Neuronal stem cell (in vitro differentiated cells): Measurements from ENCODE around the gene CIT.

Experiments
- DNase-seq: peaks from one replicate; pipeline ENCODE4 v3.0.0-alpha.2; 2013; ENCODE audit warnings: low spot score
- H2AFZ ChIP-seq: one replicate; pipeline ENCODE4 v1.6.1; 2013; ENCODE audit warnings: mild to moderate bottlenecking, low read length, inconsistent platforms
- H2AK5ac ChIP-seq: 2 replicates; pipeline ENCODE4 v1.6.1; 2013; ENCODE audit warnings: low read depth, mild to moderate bottlenecking, inconsistent platforms, low read length, moderate library complexity, mixed read lengths
- H2BK120ac ChIP-seq: 2 replicates; pipeline ENCODE4 v1.6.1; 2013; ENCODE audit warnings: low read depth, mild to moderate bottlenecking, inconsistent platforms, low read length, moderate library complexity, mixed read lengths
- H2BK12ac ChIP-seq: one replicate; pipeline ENCODE4 v1.6.1; 2013; ENCODE audit warnings: low read length, inconsistent platforms
- H2BK15ac ChIP-seq: 2 replicates; pipeline ENCODE4 v1.6.1; 2013; ENCODE audit warnings: mild to moderate bottlenecking, low read length, inconsistent platforms, mixed read lengths
- H2BK5ac ChIP-seq: one replicate; pipeline ENCODE4 v1.6.1; 2013; ENCODE audit warnings: inconsistent platforms, mild to moderate bottlenecking, low read length, moderate library complexity
- H3K14ac ChIP-seq: one replicate; pipeline ENCODE4 v1.6.1; 2013; ENCODE audit warnings: low read length, inconsistent platforms
- H3K18ac ChIP-seq: 2 replicates; pipeline ENCODE4 v1.6.1; 2013; ENCODE audit warnings: low read length, inconsistent platforms
- H3K23ac ChIP-seq: 2 replicates; pipeline ENCODE4 v1.6.1; 2013; ENCODE audit warnings: low read depth, mild to moderate bottlenecking, mixed read lengths, low read length, inconsistent platforms; ENCODE audit not compliant: poor library complexity
- H3K27ac ChIP-seq: replicated peaks from 3 replicates; pipeline ENCODE4 v1.5.1; 2013; ENCODE audit warnings: low read length, inconsistent platforms
- H3K27me3 ChIP-seq, 3 experiments: 2 replicates each; pipeline ENCODE4 v1.6.1; 2013; ENCODE audit warnings: low read length in 3 of 3, mild to moderate bottlenecking in 2 of 3, inconsistent platforms in 1 of 3, low read depth in 1 of 3, mixed read lengths in 1 of 3, moderate library complexity in 1 of 3; ENCODE audit not compliant: control insufficient read depth in 3 of 3, insufficient read depth in 3 of 3
- H3K36me3 ChIP-seq, 2 donors: replicated peaks in 1 of 2; 2 replicates each; pipeline ENCODE4 v1.6.1; 2013; ENCODE audit warnings: low read length in 2 of 2; ENCODE audit not compliant: control insufficient read depth in 2 of 2, insufficient read depth in 2 of 2
- H3K4ac ChIP-seq: 2 replicates; pipeline ENCODE4 v1.6.1; 2013; ENCODE audit warnings: inconsistent platforms, mild to moderate bottlenecking, low read length, moderate library complexity
- H3K4me1 ChIP-seq, 2 donors: 1 replicate in 1 of 2; 2 replicates in 1 of 2; pipeline ENCODE4 v1.6.1; 2013; ENCODE audit warnings: low read length in 2 of 2, low read depth in 1 of 2; ENCODE audit not compliant: control insufficient read depth in 2 of 2, insufficient read depth in 1 of 2
- H3K4me2 ChIP-seq: one replicate; pipeline ENCODE4 v1.6.1; 2013; ENCODE audit warnings: mild to moderate bottlenecking, low read length, inconsistent platforms; ENCODE audit not compliant: insufficient read depth, poor library complexity, severe bottlenecking
- H3K4me3 ChIP-seq, 2 donors: 2 replicates each; pipeline ENCODE4 v1.5.1; 2013; ENCODE audit warnings: low read length in 2 of 2, mild to moderate bottlenecking in 2 of 2, inconsistent platforms in 1 of 2, moderate library complexity in 1 of 2
- H3K79me1 ChIP-seq: one replicate; pipeline ENCODE4 v1.6.1; 2013; ENCODE audit warnings: low read depth, mild to moderate bottlenecking, inconsistent platforms, low read length, moderate library complexity
- H3K9ac ChIP-seq: one replicate; pipeline ENCODE4 v1.6.1; 2013; ENCODE audit warnings: mild to moderate bottlenecking, low read depth, low read length, inconsistent platforms; ENCODE audit not compliant: poor library complexity
- H3K9me3 ChIP-seq, 2 donors: replicated peaks in 1 of 2; 2 replicates each; pipeline versions ENCODE3 to v1.6.1; 2013; ENCODE audit warnings: low read length in 2 of 2, mild to moderate bottlenecking in 2 of 2, inconsistent platforms in 1 of 2, low read depth in 1 of 2, mixed read lengths in 1 of 2, moderate library complexity in 1 of 2; ENCODE audit not compliant: control insufficient read depth in 2 of 2, insufficient read depth in 1 of 2
- H4K8ac ChIP-seq: one replicate; pipeline ENCODE4 v1.6.1; 2013; ENCODE audit warnings: low read depth, mild to moderate bottlenecking, inconsistent platforms, low read length, moderate library complexity
- H4K91ac ChIP-seq: one replicate; pipeline ENCODE4 v1.6.1; 2013; ENCODE audit warnings: low read length, low read depth, mild to moderate bottlenecking, inconsistent platforms; ENCODE audit not compliant: poor library complexity
- WGBS, 2 donors: extraction: QIAGEN DNeasy Blood & Tissue Kit; methylation state at CpG; one replicate each; pipeline ENCODE4 v1.1.7; 2013; ENCODE audit warnings: missing lambda C conversion rate in 2 of 2, mixed read lengths in 1 of 2; ENCODE audit not compliant: insufficient read length in 2 of 2, insufficient replicate concordance in 1 of 2; ENCODE audit errors: extremely low coverage in 2 of 2; 5-methylcytosine and 5-hydroxymethylcytosine counted together

Gene CIT

GRCh38 chr12:119915894-119916510 is 38.9 kb upstream of the CIT start:
- H3K79me1 ChIP-seq = no peaks in the 10 kb centered on the region
- no peaks in the 10 kb centered on the region for H3K27me3 ChIP-seq
- no peak overlapping the region for H2BK15ac ChIP-seq
- H2AK5ac ChIP-seq = no peak overlapping the region
- no peaks in the 10 kb centered on the region for H3K36me3 ChIP-seq
- no peak overlapping the region for H2AFZ ChIP-seq
- H4K91ac ChIP-seq = no peak overlapping the region
- H4K8ac ChIP-seq = no peak overlapping the region
- H3K23ac ChIP-seq = no peak overlapping the region
- H3K18ac ChIP-seq = no peak overlapping the region
- no peak overlapping the region for H3K27ac ChIP-seq
- no peak for DNase-seq
- no peak overlapping the region for H2BK5ac ChIP-seq
- H3K4me1 ChIP-seq = no peaks in the 10 kb centered on the region
- H3K4ac ChIP-seq = no peak overlapping the region
- H3K9me3 ChIP-seq = no peaks in the 10 kb centered on the region
- no peak overlapping the region for H3K9ac ChIP-seq
- H3K4me3 ChIP-seq = no peak overlapping the region
- no peak overlapping the region for H2BK12ac ChIP-seq
- WGBS, 2 donors = no CpG with 5 or more reads among the region's 13 CpGs
- peak overlapping the region; percentile 56 for H3K14ac ChIP-seq
- no peak overlapping the region for H2BK120ac ChIP-seq
- H3K4me2 ChIP-seq = no peak overlapping the region

GRCh38 chr12:119914666-119915065 is 37.5 kb upstream of the CIT start:
- Histone ChIP-seq H2BK120ac (no peak overlapping the region), H3K4me1 (no peaks in the 10 kb centered on the region), H3K4me2 (no peak overlapping the region), H3K79me1 (no peaks in the 10 kb centered on the region), H4K8ac (no peak overlapping the region), H3K36me3 (peaks cover 0 to 1% of the 10 kb centered on the region in 2 donors), H3K14ac (no peak overlapping the region), H2BK5ac (no peak overlapping the region), H3K4me3 (no peak overlapping the region), H3K23ac (no peak overlapping the region), H3K9me3 (no peaks in the 10 kb centered on the region), H2BK15ac (no peak overlapping the region), H3K27me3 (no peaks in the 10 kb centered on the region), H2AFZ (no peak overlapping the region), H3K18ac (no peak overlapping the region), H4K91ac (no peak overlapping the region), H2BK12ac (no peak overlapping the region), H3K4ac (no peak overlapping the region), H3K9ac (no peak overlapping the region), H2AK5ac (no peak overlapping the region), H3K27ac (no peak overlapping the region)
- no peak for DNase-seq
- no CpG with 5 or more reads among the region's 1 CpG for WGBS, 2 donors

GRCh38 chr12:119913536-119914330 is 36.6 kb upstream of the CIT start:
- H2BK12ac ChIP-seq = no peak overlapping the region
- H3K4me2 ChIP-seq = no peak overlapping the region
- H3K9ac ChIP-seq = no peak overlapping the region
- no peak overlapping the region for H3K14ac ChIP-seq
- no peak overlapping the region for H2BK120ac ChIP-seq
- no peak for DNase-seq
- H3K27ac ChIP-seq = no peak overlapping the region
- H3K79me1 ChIP-seq = no peaks in the 10 kb centered on the region
- no CpG with 5 or more reads among the region's 6 CpGs for WGBS, 2 donors
- H3K4ac ChIP-seq = no peak overlapping the region
- no peaks in the 10 kb centered on the region for H3K27me3 ChIP-seq
- H4K91ac ChIP-seq = no peak overlapping the region
- H3K36me3 ChIP-seq = peaks cover 0 to 2% of the 10 kb centered on the region in 2 donors
- H3K18ac ChIP-seq = no peak overlapping the region
- no peak overlapping the region for H3K23ac ChIP-seq
- H3K9me3 ChIP-seq = no peaks in the 10 kb centered on the region
- no peak overlapping the region for H2BK15ac ChIP-seq
- H4K8ac ChIP-seq = no peak overlapping the region
- no peak overlapping the region for H2BK5ac ChIP-seq
- H2AK5ac ChIP-seq = no peak overlapping the region
- no peak overlapping the region for H2AFZ ChIP-seq
- H3K4me1 ChIP-seq = no peaks in the 10 kb centered on the region
- no peak overlapping the region for H3K4me3 ChIP-seq

- no peak overlapping the region for H3K18ac ChIP-seq
- H4K8ac ChIP-seq = no peak overlapping the region
- WGBS, 2 donors = no CpG with 5 or more reads among the region's 4 CpGs
- H3K4me3 ChIP-seq = no peak overlapping the region
- no peak overlapping the region for H3K23ac ChIP-seq
- H2AK5ac ChIP-seq = no peak overlapping the region
- no peak overlapping the region for H3K27ac ChIP-seq
- no peaks in the 10 kb centered on the region for H3K27me3 ChIP-seq
- no peaks in the 10 kb centered on the region for H3K4me1 ChIP-seq
- no peak overlapping the region for H2BK15ac ChIP-seq
- DNase-seq = no peak
- no peak overlapping the region for H2BK120ac ChIP-seq
- H4K91ac ChIP-seq = no peak overlapping the region
- peaks cover 0 to 2% of the 10 kb centered on the region in 2 donors for H3K36me3 ChIP-seq
- no peaks in the 10 kb centered on the region for H3K9me3 ChIP-seq
- no peak overlapping the region for H2BK5ac ChIP-seq
- H3K4ac ChIP-seq = no peak overlapping the region
- no peak overlapping the region for H3K9ac ChIP-seq
- H2AFZ ChIP-seq = no peak overlapping the region
- no peak overlapping the region for H3K4me2 ChIP-seq
- H2BK12ac ChIP-seq = no peak overlapping the region
- no peaks in the 10 kb centered on the region for H3K79me1 ChIP-seq
- H3K14ac ChIP-seq = no peak overlapping the region
Observed at GRCh38 chr12:119911182-119911581, 34.1 kb upstream of the CIT start.
